ENCODE measurements around the gene RBAK. TPM values are rescaled to one million over a fixed set of nuclear protein-coding genes. Genes with fewer than 3 reads are reported as not detected.

Gene RBAK
- total RNA-seq (2022; extraction: Qiagen RNA extraction; ENCODE audit: low read depth), result 4.3 to 7.3 TPM (median 6.1 TPM) in 5 replicates

DNA sequence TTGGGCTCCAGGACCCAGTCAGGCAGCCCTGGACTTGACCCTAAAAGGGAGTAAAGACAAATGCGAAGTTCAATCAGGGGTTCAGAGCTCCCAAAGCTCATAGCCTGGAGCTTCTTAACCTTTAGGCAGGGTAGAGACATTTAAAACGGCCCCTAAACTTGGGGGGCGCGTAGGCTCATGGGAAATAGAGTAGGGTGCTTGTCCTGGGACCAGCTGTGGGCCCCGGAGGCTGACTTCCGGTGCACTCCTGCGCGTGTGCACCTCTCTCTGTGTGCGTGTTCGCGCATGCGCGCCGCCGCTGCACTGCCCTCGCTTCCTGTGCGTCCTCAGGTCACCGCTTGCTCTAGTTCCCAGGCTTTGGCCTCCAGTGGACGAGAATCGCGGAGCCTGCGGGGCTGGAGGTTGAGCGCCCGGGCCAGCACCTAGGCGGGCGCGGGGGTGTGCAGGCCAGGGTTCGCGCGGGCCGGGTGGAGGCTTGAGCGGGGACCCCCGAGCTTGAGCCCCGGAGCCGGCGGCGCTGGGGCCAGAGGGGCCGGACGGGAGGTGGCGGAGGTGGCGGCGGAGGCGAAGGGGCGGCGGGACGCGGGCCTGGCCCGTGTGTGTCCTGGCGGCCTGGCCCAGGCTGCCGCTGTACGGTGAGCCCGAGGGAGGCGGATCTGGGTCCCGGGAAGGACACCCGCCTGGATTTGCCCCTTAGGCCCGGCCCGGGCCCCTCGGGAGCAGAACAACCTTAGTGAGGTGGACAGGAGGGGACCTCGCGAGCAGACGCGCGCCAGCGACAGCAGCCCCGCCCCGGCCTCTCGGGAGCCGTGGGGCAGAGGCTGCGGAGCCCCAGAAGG lies at the start of gene RBAK:
Gene RBAK (plus strand): TSS at position 303 of the 839 bp plus-strand sequence. CDS start 2,217 bp downstream, outside the sequence.

Other genes starting within 250 kb of the RBAK start
- not detected in 5 replicates for gene PAPOLB, start 183.8 kb upstream of the RBAK start, total RNA-seq (2022; extraction: Qiagen RNA extraction; ENCODE audit: low read depth)
- 1.4 to 3.0 TPM (median 2.2 TPM) in 5 replicates for gene RADIL, start 162.1 kb upstream of the RBAK start, total RNA-seq (2022; extraction: Qiagen RNA extraction; ENCODE audit: low read depth)
- gene MMD2, start 86.7 kb upstream of the RBAK start, total RNA-seq (2022; extraction: Qiagen RNA extraction; ENCODE audit: low read depth), result not detected in 5 replicates
- 44.0 to 54.6 TPM (median 52.3 TPM) in 5 replicates for gene WIPI2, start 144.4 kb downstream of the RBAK start, total RNA-seq (2022; extraction: Qiagen RNA extraction; ENCODE audit: low read depth)
- 8.9 to 17.5 TPM (median 13.5 TPM) in 5 replicates for gene SLC29A4, start 237.1 kb downstream of the RBAK start, total RNA-seq (2022; extraction: Qiagen RNA extraction; ENCODE audit: low read depth)

Measured in A549 treated with GW870086 at 1 μM for 4 hours (cell line).